NCI-H2196 (cell line): ENCODE measurements around the gene TRIP12.
"Not testable (repeated sequence)": the region's sequence is repeated elsewhere in the genome, so short reads cannot be mapped to it uniquely, and the experiment has no call there.

Experiments used
- DNase-seq: peaks from one replicate; lab custom pipeline; 2025; ENCODE audit not compliant: unreplicated experiment; lab: John Stamatoyannopoulos, UW

TRIP12 gene

DNA sequence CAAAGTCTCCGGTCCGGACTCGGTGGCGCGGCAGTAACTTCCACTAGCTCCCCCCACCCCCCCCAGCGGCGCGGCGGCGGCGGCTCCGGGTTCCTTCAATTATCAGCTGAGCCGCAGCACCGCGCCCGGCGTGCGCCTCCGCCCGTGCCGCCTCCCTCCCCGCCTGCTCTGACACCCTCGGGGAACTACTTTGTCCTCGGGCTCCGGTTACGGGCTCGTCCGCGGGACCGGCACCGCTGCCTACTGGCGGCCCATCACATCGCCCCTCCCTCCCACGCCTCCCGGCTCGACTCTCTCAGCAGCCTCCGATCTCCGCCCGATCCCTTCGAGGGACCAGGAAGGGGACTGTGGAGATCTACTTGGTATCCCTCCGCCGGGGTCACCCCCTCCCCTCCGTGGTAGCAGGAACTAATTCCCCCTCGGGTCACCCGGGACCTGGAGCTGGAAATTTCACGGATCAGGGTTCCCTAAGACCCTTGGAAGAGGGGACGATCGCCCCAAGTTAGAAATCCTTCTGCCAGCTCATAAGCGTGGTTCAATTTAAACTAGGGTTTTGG lies at the start of gene TRIP12:
TSS of gene TRIP12 (minus strand) at position 118 of the 557 bp plus-strand sequence. CDS start 41,930 bp downstream, outside the sequence.
- peak; percentile 92 for DNase-seq

DNA sequence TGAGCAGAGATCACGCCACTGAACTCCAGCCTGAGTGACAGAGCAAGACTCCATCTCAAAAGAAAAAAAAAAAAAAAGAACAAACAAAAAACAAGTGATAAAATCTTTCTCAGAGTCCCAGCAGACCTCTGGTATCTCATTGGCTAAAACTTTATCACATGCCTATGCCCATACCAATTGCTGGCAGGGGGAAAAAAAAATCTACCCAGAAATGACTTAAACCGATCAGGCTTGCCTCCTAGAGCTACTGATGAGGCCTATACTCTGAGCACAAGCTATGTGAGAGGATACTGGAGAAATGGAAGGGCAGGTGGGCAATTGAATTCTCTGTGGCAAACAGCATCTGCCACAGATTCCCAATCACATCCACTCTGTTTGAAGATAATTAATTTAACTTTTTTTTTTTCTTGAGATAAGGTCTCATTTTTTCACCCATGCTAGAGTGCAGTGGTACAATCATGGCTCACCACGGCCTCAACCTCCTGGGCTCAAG lies 49.5 kb upstream of the TRIP12 start:
- no peak for DNase-seq

DNA sequence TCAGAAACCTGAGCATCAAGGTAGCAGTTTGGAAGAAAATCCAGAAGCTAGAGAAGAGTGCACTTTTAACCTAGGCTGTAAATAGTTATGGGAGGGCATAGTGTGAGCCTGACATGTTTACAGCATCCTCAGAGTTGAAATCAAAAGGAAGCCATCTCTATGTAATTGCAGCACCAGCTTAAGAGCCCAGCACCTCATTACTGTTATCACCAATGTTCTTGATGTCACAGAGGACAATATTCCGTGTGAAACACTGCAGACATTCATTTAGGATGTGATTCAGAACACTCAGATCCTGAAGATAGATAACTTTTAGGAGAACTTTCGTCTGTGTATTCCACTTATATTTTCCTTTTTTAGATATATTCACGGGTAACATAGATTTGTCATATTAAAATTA lies 48.6 kb upstream of the TRIP12 start:
- no peak for DNase-seq

DNA sequence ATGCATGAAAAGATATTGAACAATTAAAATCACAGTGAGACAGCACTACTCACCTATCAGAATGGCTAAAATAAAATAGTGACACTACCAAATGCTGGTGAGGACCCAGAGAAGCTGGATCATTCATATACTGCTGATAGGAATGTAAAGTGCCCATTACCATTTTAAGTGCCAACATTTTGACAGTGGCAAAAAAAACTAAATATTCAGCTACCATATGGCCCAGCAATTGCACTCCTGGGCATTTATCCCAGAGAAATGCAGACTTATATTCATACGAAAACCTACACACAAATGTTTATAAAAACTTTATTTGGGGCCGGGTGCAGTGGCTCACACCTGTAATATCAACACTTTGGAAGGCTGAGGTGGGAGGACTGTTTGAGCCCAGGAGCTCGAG lies 48.1 kb upstream of the TRIP12 start:
- DNase-seq = no peak

DNA sequence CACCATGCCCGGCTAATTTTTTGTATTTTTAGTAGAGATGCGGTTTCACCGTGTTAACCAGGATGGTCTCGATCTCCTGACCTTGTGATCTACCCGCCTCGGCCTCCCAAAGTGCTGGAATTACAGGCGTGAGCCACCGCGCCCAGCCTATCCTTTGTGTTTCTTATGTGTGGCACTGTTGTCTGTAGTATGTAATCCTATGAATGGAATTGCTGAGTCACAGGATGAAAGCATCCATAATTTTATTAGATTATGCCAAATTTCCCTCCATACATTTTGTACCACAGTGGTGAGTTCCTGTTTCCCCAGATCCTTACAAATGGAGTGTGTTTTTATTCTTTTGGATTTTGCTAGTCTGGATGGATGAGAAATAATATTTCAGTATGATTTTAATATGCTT lies 41.8 kb upstream of the TRIP12 start:
- DNase-seq = not testable (repeated sequence)

DNA sequence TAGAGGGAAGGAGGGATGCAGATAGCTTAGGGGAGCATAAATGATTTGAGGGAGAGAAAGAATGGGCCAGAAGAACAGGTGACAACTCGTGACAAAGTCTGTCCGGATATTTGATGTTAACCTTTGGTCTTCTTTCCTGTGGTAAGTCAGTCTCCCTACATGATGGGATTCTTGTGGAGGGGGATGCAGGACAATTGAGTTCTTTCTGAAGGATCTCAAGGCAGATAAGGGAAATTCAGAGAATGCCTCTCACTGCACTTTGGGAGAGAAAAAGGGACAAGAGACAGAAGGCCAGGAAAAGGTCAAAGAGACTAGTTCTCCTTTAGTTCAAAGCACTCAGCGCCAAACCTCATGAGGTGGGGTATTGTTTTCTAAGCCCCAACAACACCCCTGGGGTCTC lies 34.7 kb upstream of the TRIP12 start:
- DNase-seq = no peak

DNA sequence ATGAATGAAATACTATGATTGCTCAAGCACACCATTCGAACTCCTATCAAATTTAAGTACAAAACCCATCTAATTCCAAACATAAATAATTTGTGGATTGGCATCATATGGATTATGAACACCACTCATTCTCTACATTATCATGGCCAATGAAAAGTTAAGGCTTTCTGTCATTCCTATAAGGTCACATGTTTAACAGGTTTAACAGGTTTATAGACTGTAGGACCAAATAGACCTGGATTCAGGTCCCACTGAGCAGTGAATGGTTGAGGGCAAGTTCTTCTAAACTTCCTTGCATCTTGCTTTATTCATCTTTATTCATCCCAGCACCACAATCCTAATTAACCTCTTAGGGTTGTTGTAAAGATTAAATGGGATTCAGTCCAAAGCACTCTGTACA lies 33.9 kb upstream of the TRIP12 start:
- DNase-seq = no peak

DNA sequence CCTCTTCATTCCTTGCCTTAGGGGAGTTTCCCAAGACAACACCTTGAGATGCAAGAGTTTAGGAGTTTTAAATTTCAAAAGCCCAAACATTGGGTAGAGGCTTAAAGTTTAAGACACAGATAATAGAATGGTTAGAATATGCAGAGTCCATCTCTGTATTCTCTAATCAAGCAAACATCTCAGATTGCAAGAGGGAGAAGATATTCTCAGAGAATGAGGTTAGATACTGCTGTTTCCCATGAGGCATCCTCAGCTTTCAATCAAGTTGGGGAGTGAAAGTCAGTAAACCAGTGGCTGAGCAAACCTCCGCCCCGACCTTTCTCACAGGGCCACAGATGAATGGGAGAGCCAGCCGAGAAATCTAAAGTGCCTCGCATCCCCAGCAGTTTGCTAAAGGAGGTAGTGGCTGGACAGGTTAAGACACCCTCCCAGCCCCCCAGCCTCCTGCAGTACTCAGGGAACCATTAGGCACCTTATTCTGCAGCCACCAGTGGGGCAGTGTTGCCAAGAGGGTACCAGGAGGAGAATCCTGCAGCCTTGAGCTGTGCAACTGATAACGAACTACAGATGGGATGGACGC lies 30.5 kb upstream of the TRIP12 start:
- DNase-seq = no peak

DNA sequence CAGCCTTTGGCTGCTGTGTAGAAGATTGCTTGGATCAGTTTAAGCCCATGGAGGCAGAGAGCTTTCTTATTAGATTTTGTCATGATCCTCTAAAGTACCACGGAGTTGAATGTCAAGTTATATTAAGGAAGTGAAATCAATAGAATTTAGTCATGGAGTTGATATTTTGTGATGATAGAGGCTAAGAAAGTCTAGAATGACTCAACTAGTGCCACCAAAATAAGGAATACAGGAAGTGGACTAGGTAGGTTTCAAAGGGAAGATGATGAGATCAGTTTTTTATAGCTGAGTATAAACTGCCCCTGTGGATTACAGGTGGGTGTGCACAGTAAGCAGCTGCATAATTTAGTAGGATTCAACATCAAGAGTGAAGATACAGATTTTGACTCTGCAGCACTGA lies 25.7 kb upstream of the TRIP12 start:
- DNase-seq = no peak

DNA sequence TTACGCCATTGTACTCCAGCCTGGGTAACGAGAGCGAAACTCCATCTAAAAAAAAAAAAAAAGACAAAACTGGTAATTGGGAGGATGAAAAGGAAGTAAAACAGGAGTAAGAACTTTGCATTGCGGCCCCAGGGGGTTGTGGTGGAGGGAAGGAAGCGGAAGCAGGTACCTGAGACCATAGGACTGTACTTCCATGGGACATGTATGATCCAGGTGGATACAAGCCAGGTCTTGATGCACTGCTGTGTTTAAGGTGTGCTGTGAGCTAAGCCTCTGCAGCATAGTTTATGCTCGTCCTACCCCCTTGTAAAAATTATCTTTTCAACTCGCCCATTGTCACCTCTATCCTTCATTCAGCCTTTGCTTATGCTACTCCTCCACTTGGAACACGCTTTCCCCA lies 24.2 kb upstream of the TRIP12 start:
- no peak for DNase-seq

DNA sequence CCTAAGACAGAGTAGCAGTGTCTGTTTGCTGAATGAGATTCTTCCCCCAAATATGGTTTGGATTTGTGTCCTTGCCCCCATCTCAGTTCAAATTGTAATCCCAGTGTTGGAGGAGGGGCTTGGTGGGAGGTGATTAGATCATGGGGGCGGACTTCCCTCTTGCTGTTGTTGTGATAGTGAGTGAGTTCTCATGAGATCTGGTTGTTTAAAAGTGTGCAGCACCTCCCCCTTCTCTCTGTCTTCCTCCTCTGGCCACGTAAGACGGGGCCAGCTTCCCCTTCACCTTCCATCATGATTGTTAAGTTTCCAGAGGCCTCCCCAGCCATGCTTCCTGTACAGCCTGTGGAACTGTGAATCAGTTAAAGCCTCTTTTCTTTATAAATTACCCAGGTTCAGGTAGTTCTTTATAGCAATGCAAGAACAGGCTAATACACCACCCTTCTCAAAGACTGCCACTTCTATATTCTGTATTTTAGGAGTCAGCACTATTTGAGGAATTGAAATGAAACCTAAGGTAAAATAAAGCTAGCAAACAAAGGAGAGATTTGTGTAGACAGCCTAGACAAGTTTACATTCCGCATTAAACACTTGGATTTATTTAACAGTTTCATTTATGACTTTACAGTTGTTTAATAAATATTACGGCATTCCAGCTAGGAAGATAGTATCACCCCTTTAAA lies 22.1 kb upstream of the TRIP12 start:
- DNase-seq = no peak

DNA sequence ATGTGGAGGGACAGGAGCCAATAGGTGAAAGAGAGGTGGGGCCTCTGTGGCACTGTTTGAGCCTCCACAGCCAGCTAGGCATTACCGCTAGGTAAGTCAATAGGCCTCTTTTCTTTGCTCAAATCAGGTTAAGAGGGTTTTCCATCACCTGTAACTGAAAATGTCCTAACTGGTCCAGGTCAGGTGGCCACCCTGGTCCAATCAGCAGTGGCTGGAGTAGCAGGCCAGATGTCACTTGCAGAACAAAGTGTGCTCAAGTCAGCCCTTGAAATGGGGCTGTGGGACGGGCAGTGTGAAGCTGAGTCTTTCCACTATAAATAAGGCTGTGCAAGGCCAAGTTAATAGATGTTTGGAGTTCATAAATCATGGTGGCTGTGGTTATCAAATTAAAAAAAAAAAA lies 21.4 kb upstream of the TRIP12 start:
- no peak for DNase-seq

DNA sequence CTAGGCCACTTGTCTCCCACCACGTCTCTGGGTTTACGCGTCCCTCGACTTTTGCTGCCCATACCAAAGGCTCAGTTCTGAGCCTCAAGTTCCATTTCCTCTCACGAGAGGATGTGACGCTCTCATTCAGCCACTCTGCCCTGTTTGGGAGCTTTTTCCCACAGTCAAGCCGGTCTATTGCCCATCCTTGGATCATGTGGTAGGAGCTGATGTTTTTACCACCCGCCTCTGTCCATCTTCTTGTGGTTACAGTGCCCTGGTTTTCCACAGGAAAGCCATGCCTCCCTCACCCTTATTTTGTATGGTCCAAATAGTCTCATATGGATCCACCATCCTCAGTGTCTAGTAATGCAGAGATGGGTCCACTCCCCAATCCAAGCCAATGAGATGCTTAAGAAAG lies 20.9 kb upstream of the TRIP12 start:
- no peak for DNase-seq

DNA sequence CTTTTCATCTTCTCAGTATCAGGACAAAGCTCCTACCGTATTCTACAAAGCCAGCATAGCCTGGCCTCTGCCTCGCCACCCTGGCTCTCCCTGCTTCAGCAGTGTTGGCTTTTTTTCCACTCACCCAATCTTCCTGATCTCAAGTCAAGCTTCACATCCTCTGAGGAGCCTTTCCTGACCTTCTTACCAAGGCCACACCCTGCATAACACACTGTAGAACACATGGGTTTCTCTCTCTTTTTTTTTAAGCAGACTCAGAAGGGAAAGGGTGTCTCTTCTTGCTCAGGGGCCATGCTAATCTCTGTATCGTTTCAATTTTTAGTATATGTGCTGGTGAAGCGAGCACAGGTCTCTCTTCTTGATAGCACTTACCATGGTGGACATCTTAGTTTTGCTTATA lies 15.7 kb upstream of the TRIP12 start:
- no peak for DNase-seq

DNA sequence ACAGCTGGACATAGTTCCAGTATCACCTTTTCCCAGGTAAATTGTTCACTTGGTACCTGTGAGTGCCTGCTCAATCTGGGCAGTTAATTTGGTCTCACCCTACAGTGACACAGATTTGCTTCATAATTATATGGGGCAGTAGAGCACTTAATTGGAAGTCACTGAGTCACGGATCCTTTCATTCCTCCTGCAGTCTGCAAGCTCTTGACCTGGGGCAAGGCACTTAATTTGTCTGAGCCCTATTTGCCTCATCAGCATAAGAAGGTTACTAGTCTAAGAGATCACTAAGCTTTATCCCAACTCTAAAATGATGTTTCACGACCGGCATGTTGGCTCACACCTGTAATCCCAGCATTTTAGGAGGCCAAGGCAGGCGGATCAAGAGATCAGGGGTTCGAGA lies 9.4 kb upstream of the TRIP12 start:
- no peak for DNase-seq

DNA sequence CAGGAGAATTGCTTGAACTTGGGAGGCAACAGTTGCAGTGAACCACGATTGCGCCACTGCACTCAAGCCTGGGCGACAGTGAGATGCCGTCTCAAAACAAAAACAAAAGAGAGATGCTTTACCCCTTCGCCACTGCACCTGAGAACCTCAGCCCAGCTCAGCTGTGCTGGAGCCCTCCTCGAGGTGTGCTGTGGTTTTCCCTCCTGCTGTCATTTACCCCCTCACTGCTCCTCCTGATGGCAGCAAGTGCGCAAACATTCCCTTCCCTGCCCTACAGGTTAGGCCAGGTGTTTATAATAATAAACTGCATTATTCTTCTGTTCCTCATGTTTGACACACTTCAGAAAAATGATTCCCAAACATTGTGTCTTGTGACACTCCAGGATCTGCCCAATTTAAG lies 8.8 kb upstream of the TRIP12 start:
- no peak for DNase-seq

DNA sequence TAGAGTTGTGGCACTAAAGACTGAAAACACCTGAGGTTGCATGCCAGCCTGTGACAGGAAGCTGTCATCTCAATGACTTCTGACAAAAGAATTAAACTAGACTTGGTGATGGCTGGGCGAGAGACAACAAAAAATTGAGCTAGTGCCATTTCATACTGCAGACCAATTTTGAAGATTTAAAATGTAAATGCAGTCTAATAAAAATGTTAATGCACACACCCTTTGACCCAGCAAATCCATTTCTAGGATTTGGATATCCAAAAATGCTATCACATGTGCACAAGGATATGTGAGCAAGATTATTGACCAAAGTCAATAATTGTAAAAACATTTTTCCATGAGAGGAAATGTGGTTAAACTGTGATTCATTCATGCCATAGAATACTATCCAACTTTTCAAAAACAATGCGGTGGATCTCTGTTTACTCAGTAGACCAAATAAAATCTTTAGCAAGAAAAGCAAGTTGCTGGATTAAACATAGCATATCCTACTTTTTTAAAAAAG lies 6.1 kb upstream of the TRIP12 start:
- no peak for DNase-seq

DNA sequence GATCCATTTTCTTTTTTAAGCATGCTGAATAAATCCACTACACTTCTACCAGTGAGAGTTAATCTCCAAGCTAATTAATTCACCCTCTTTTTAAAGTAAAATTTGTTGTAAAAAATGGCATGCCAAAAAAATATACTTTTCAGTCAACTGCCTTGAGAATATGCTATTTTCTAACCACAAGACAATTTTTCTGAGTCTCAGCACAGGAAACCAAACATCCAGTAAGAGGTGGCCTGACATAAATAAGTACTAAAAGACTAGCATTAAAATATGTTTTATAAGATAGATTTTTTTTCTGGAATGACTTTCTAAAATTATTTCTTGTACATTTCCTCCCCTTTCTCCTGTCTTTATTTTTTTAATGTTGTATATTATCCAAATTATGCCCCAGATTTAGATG lies 3.4 kb upstream of the TRIP12 start:
- DNase-seq = no peak

DNA sequence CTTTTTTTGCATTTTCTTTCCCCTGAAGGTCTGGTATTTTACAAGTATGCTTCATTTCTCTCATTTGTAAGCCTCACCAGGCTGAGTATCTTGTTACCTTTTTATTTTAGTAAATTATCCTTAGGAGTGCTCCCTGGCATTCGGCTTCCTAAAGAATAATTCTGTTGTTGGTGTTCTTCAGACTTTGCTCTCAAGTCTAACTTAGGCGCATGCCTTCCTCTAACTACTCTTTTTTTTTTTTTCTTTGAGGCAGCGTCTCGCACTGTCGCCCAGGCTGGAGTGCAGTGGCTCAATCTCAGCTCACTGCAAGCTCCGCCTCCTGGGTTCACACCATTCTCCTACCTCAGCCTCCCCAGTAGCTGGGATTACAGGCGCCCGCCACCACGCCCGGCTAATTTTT lies 2.7 kb upstream of the TRIP12 start:
- not testable (repeated sequence) for DNase-seq

DNA sequence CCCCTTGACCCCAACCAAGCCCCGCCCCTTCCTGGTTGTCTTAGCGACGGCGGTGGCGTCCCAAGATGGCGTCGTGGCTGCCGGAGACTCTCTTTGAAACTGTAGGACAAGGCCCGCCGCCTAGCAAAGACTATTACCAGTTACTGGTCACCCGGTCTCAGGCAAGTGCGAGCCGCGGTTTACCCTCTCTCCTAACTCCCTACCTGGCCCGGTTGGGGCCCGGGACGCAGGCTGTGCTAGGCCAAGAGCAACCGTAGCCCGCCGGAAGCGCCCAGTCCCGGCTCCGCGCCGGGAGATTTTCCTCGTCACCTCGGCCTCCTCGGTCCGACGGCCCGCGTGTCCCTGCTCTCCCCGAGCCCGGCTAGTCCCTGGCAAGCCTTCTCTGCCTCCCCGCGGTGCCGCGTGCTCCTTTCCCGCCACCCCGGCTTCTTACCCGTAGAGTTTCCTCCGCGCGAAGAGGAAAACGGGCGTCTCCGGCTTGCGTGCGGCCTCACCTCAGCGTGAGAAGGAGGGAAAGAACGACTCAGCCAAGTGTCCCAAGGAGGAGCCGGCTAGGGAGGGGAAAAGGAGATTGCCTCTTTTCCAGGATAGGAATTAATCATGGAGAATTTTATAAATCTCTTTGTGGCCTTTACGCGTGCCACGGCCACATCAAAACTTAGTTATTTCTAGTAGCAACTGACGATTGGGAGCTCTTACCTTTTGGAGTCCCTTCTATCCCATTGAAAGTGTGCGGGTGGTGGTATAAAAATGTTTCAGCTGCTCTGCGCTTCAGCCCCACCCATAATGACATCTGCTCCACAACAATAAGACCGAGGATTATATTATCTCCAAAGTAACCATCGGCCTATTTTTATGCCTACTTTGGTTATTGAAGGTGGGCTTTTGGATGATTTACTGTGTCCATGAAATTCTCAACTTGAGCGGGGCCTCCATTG lies 909 bp upstream of the TRIP12 start, which contains the start of gene FBXO36:
TSS of gene FBXO36 (plus strand) at position 55 of the 938 bp plus-strand sequence. CDS start at position 66, 11 bp downstream.
- DNase-seq = peak; percentile 89
